ENCODE results near the gene PABPC3. TPM values are rescaled to one million over a fixed set of nuclear protein-coding genes. Genes with fewer than 3 reads are reported as not detected.

PABPC3 gene
- total and polyA plus RNA-seq, 4 donors: 0.15 to 0.38 (median 0.19) TPM

DNA sequence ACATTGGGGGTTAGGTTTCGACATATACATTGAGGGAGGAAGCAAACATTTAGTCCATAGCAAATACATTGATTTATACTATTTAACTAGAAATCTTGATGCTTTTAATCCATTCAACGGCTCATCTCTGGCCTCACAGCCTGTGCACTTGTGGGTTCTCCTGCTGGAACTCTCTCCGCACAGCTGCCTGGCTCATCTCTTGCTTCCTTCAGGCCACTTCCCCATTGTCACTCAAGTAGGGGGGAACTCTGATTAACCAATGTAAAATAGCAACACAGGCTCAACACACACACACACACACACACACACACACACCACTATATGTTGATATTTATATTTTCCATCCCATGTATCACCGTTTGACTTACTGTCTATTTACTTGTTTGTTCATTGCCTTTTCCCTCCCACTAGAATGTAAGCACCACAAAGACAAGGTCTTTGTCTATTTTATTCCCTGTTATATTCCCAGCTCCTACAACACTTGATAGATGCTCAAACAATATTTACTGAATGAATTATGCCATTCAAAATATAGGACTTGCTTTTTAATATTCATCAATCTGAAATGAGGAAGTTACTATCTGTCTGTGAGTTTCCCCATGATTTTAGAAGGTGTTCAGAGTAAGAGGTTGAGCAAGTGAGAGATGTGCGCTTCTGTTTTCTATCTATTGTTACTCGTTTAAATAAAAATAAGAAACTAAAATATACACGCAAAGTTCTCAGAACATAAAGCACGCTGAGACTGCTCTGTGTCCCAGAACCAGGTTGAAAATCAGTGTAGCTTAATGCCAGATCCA is 29.8 kb upstream of the PABPC3 start:
- H3K36me3 ChIP-seq (ENCODE audit: control insufficient read depth in 1 of 2, insufficient read depth in 2 of 2, low read length in 1 of 2): no peaks in the 10 kb centered on the region
- H3K4me1 ChIP-seq (ENCODE audit: control insufficient read depth in 1 of 2, insufficient read depth in 2 of 2, low read length in 2 of 2): no peaks in the 10 kb centered on the region
- no peaks in the 10 kb centered on the region for H3K27me3 ChIP-seq (ENCODE audit: control insufficient read depth in 1 of 2, insufficient read depth in 2 of 2, low read length in 1 of 2)
- 86 to 88% methylated on average over 8 of the region's 8 CpGs for WGBS, 2 donors
- H3K27ac ChIP-seq (ENCODE audit: low read depth in 1 of 2, low read length in 2 of 2): no peak overlapping the region
- ATAC-seq (ENCODE audit: low FRiP score) (no peak), DNase-seq (no peak)
- H3K9me3 ChIP-seq (ENCODE audit: control insufficient read depth, low read length): no peaks in the 10 kb centered on the region
- no peak overlapping the region for H3K4me3 ChIP-seq (ENCODE audit: low read length in 2 of 2)
- intact Hi-C loops (cut with DNase I): no loop called here

DNA sequence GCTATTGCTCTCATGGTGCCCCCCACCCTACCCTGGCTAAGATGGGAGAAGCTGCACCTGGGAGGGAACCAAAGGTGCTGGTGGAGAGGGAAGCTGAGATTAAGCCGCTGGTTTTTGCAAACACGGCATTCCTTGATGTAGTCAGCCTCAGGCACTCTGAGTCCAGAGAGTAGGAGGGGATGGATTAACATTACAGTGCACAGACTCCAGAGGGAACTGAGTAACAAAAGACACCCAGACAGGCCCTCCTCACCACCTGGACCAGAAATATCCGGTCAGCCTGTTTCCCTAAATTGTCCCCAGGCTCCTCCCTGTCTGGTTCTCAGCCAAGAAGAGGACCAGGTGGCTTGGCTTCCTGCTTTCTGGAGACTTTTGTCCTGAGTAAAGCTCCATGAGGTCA is 28.9 kb upstream of the PABPC3 start:
- H3K27me3 ChIP-seq (ENCODE audit: control insufficient read depth in 1 of 2, insufficient read depth in 2 of 2, low read length in 1 of 2): no peaks in the 10 kb centered on the region
- no peak overlapping the region for H3K27ac ChIP-seq (ENCODE audit: low read depth in 1 of 2, low read length in 2 of 2)
- H3K4me1 ChIP-seq (ENCODE audit: control insufficient read depth in 1 of 2, insufficient read depth in 2 of 2, low read length in 2 of 2): no peaks in the 10 kb centered on the region
- H3K36me3 ChIP-seq (ENCODE audit: control insufficient read depth in 1 of 2, insufficient read depth in 2 of 2, low read length in 1 of 2): no peaks in the 10 kb centered on the region
- DNase-seq (no peak), ATAC-seq (ENCODE audit: low FRiP score) (no peak)
- WGBS, 2 donors: 40 to 45% methylated on average over 3 of the region's 3 CpGs
- no peaks in the 10 kb centered on the region for H3K9me3 ChIP-seq (ENCODE audit: control insufficient read depth, low read length)
- no peak overlapping the region for H3K4me3 ChIP-seq (ENCODE audit: low read length in 2 of 2)
- intact Hi-C loops (cut with DNase I): no loop called here

DNA sequence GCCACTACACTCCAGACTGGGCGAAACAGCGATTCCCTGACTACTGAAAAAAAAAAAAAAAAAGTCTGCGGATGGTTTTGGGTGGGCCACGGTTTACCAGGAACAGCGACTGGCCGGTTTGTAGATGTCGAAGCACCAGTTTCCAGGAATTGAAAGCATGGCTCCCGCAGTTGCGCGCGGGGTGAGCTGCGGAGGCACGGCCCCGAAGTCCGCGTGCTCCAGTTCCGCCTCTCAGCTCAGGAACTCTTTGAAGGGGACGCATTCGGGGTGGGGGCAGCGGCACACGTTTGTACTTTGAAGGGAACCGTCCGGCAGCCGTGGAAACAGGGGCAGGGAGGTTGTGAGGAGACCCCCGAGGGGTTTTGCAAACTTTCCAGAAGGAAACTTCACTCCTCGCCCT is 27.1 kb upstream of the PABPC3 start:
- DNase-seq: no peak
- intact Hi-C loops (cut with DNase I): no loop called here
- Histone ChIP-seq H3K4me1 (ENCODE audit: control insufficient read depth in 1 of 2, insufficient read depth in 2 of 2, low read length in 2 of 2) (no peaks in the 10 kb centered on the region), H3K27me3 (ENCODE audit: control insufficient read depth in 1 of 2, insufficient read depth in 2 of 2, low read length in 1 of 2) (no peaks in the 10 kb centered on the region), H3K4me3 (ENCODE audit: low read length in 2 of 2) (no peak overlapping the region), H3K36me3 (ENCODE audit: control insufficient read depth in 1 of 2, insufficient read depth in 2 of 2, low read length in 1 of 2) (no peaks in the 10 kb centered on the region), H3K9me3 (ENCODE audit: control insufficient read depth, low read length) (no peaks in the 10 kb centered on the region), H3K27ac (ENCODE audit: low read depth in 1 of 2, low read length in 2 of 2) (no peak overlapping the region)
- no peak for ATAC-seq (ENCODE audit: low FRiP score)
- 82 to 85% methylated on average over 26 of the region's 26 CpGs for WGBS, 2 donors

DNA sequence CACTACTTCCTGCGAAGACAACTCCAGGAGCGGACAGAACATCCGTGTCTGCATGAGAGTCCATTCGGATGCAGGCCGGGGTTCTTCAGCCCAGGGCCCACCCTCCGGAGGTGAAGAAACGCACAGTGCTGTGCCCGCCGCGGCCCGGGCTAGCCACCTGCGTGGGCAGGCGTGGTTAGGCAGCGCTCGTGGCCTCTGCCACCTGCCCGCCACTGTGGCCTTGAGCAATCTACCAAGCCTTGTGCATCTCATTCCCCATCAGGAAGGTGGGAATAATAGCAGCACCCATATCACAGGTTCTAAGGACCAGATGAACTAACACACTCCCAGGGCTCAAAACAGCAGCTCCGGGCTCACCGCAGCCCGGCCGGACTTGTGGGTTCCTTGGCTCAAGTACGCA is 26.7 kb upstream of the PABPC3 start:
- ATAC-seq (ENCODE audit: low FRiP score) (peak; percentile 52), DNase-seq (no peak)
- WGBS, 2 donors: 93 to 94% methylated on average over 21 of the region's 21 CpGs
- Histone ChIP-seq H3K4me3 (ENCODE audit: low read length in 2 of 2) (no peak overlapping the region), H3K27ac (ENCODE audit: low read depth in 1 of 2, low read length in 2 of 2) (no peak overlapping the region), H3K36me3 (ENCODE audit: control insufficient read depth in 1 of 2, insufficient read depth in 2 of 2, low read length in 1 of 2) (no peaks in the 10 kb centered on the region), H3K4me1 (ENCODE audit: control insufficient read depth in 1 of 2, insufficient read depth in 2 of 2, low read length in 2 of 2) (no peaks in the 10 kb centered on the region), H3K27me3 (ENCODE audit: control insufficient read depth in 1 of 2, insufficient read depth in 2 of 2, low read length in 1 of 2) (no peaks in the 10 kb centered on the region), H3K9me3 (ENCODE audit: control insufficient read depth, low read length) (no peaks in the 10 kb centered on the region)
- intact Hi-C loops (cut with DNase I): no loop called here

DNA sequence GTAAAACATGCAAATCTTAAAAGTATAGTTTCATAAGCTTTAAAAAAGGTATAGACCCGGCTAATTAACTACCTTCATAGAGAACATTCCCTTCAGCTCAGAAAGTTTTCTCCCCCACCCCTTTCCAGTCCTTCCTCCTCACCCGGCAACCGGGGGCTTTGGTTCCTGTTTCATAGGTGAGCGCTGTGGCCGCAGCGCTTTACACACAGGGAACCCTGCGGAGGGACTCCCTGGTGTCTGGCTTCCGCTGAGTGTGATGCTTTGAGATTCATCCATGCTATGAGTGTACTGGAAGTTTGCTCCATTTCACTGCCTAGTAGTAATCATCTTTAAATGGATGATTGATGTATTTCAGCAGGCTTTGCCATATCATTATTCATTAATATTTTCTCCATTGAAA is 26.0 kb upstream of the PABPC3 start:
- Histone ChIP-seq H3K27me3 (ENCODE audit: control insufficient read depth in 1 of 2, insufficient read depth in 2 of 2, low read length in 1 of 2) (no peaks in the 10 kb centered on the region), H3K27ac (ENCODE audit: low read depth in 1 of 2, low read length in 2 of 2) (no peak overlapping the region), H3K9me3 (ENCODE audit: control insufficient read depth, low read length) (no peaks in the 10 kb centered on the region), H3K4me3 (ENCODE audit: low read length in 2 of 2) (no peak overlapping the region), H3K4me1 (ENCODE audit: control insufficient read depth in 1 of 2, insufficient read depth in 2 of 2, low read length in 2 of 2) (no peaks in the 10 kb centered on the region), H3K36me3 (ENCODE audit: control insufficient read depth in 1 of 2, insufficient read depth in 2 of 2, low read length in 1 of 2) (no peaks in the 10 kb centered on the region)
- DNase-seq (no peak), ATAC-seq (ENCODE audit: low FRiP score) (no peak)
- intact Hi-C loops (cut with DNase I): no loop called here
- 49 to 60% methylated on average over 8 of the region's 8 CpGs for WGBS, 2 donors

DNA sequence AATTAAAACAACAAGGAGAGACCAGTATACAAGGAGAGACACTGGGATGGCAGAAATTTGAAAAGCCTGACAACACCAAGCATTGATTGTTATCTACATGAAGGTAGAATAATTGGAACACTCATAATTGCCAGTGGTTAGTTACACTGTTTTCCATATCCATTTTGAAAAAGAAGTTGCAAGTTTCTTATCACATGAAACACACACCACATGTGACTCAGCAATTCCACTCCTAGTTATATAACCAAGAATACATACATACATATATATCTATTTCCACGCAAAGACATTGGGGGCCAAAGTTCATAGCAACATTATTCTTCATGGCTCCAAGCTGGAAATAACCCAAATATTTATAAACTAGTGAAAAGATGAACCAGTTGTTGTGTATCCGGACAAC is 15.2 kb upstream of the PABPC3 start:
- Histone ChIP-seq H3K4me1 (ENCODE audit: control insufficient read depth in 1 of 2, insufficient read depth in 2 of 2, low read length in 2 of 2) (no peaks in the 10 kb centered on the region), H3K9me3 (ENCODE audit: control insufficient read depth, low read length) (no peaks in the 10 kb centered on the region), H3K27me3 (ENCODE audit: control insufficient read depth in 1 of 2, insufficient read depth in 2 of 2, low read length in 1 of 2) (peaks cover 0 to 2% of the 10 kb centered on the region in 2 donors), H3K4me3 (ENCODE audit: low read length in 2 of 2) (no peak overlapping the region), H3K27ac (ENCODE audit: low read depth in 1 of 2, low read length in 2 of 2) (no peak overlapping the region), H3K36me3 (ENCODE audit: control insufficient read depth in 1 of 2, insufficient read depth in 2 of 2, low read length in 1 of 2) (no peaks in the 10 kb centered on the region)
- intact Hi-C loops (cut with DNase I): no loop called here
- 77 to 79% methylated on average over 2 of the region's 2 CpGs for WGBS, 2 donors
- DNase-seq (no peak), ATAC-seq (ENCODE audit: low FRiP score) (no peak)

DNA sequence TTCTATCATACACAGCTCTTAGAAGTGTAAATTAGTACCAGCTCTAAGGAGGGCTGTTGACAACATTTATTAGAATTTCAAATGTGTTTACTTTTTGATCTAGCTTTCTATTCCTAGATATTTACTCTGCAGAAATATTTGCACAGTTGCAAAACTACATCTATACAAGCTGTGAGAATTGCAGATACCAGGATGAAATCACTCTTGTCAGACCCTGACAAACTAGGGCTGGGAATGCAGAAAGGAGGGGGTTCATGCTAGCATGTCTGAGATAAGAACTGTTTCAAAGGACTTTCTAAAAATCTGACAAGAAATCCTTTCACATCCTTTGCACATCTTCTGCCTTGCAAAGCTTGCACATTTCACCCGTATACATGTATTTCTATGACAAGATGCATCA is 11.8 kb upstream of the PABPC3 start:
- WGBS, 2 donors: 54 to 68% methylated on average over 1 of the region's 1 CpG
- Histone ChIP-seq H3K4me3 (ENCODE audit: low read length in 2 of 2) (no peak overlapping the region), H3K36me3 (ENCODE audit: control insufficient read depth in 1 of 2, insufficient read depth in 2 of 2, low read length in 1 of 2) (no peaks in the 10 kb centered on the region), H3K27me3 (ENCODE audit: control insufficient read depth in 1 of 2, insufficient read depth in 2 of 2, low read length in 1 of 2) (peaks cover 0 to 3% of the 10 kb centered on the region in 2 donors), H3K9me3 (ENCODE audit: control insufficient read depth, low read length) (no peaks in the 10 kb centered on the region), H3K27ac (ENCODE audit: low read depth in 1 of 2, low read length in 2 of 2) (no peak overlapping the region), H3K4me1 (ENCODE audit: control insufficient read depth in 1 of 2, insufficient read depth in 2 of 2, low read length in 2 of 2) (no peaks in the 10 kb centered on the region)
- DNase-seq (no peak), ATAC-seq (ENCODE audit: low FRiP score) (no peak)
- intact Hi-C loops (cut with DNase I): no loop called here

DNA sequence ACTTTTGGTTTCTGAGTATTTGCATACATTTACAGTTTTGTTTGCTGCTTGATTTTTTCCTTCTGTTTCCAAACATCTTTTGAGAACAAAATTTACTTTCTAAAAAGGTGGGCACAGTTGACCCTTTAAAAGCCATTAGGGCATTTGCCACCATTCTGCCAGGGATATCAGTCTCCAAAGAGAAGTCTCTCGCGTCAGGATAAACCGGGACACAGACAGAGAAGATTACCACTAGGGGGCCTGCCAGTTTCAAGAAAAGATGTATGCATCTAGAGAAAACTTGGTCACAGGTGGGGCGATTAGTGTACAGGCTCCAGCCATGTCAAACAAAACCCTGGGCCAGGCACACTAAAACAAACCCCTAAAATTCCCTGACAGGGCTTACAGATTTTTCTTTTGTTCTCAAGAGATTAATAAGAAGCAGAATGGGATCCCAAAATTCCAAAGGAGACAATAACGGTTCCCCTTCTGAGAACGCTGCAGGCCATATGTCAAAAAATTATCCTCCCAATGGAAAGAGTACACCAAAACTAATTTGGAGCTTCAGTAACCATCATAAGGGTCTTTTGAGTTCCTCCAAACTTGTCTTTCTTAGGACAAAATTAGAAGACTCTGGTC is 10.7 kb upstream of the PABPC3 start:
- no peaks in the 10 kb centered on the region for H3K9me3 ChIP-seq (ENCODE audit: control insufficient read depth, low read length)
- no peaks in the 10 kb centered on the region for H3K36me3 ChIP-seq (ENCODE audit: control insufficient read depth in 1 of 2, insufficient read depth in 2 of 2, low read length in 1 of 2)
- H3K4me1 ChIP-seq (ENCODE audit: control insufficient read depth in 1 of 2, insufficient read depth in 2 of 2, low read length in 2 of 2): no peaks in the 10 kb centered on the region
- no peak overlapping the region for H3K4me3 ChIP-seq (ENCODE audit: low read length in 2 of 2)
- peaks cover 0 to 3% of the 10 kb centered on the region in 2 donors for H3K27me3 ChIP-seq (ENCODE audit: control insufficient read depth in 1 of 2, insufficient read depth in 2 of 2, low read length in 1 of 2)
- DNase-seq (no peak), ATAC-seq (ENCODE audit: low FRiP score) (no peak)
- intact Hi-C loops (cut with DNase I): no loop called here
- 40 to 47% methylated on average over 6 of the region's 6 CpGs for WGBS, 2 donors
- no peak overlapping the region for H3K27ac ChIP-seq (ENCODE audit: low read depth in 1 of 2, low read length in 2 of 2)

DNA sequence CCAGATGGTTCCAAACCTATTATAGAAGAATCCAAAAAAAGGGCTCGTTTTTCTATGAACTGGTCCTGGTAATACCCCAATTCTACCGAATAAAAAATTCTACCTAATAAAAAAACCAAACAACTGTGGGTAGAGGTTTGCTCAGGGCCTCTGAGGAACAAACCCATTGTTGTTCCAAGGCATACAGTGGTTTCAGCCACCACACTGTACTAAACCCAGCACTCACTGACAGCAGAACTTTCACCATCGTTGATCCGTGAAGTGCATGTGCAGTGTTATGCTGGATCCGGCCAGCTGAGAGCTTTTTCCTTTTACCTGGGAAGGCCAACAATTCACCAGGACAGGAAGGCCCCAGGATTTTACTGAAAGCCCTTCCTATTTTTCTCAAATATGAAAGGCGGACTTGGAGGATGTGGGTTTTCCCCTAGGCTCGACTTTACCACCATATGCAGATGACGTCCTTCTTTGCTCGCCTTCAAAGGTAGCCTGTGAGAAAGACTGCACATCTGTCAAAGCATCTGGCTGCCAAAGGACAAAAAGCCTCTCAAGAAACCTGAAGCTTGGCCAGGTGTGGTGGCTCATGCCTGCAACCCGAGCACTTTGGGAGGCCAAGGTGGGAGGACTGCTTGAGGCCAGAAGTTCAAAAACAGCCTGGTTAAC is 7.2 kb upstream of the PABPC3 start:
- Histone ChIP-seq H3K4me1 (ENCODE audit: control insufficient read depth in 1 of 2, insufficient read depth in 2 of 2, low read length in 2 of 2) (no peaks in the 10 kb centered on the region), H3K27me3 (ENCODE audit: control insufficient read depth in 1 of 2, insufficient read depth in 2 of 2, low read length in 1 of 2) (peaks cover 0 to 3% of the 10 kb centered on the region in 2 donors), H3K27ac (ENCODE audit: low read depth in 1 of 2, low read length in 2 of 2) (no peak overlapping the region), H3K9me3 (ENCODE audit: control insufficient read depth, low read length) (no peaks in the 10 kb centered on the region), H3K36me3 (ENCODE audit: control insufficient read depth in 1 of 2, insufficient read depth in 2 of 2, low read length in 1 of 2) (no peaks in the 10 kb centered on the region), H3K4me3 (ENCODE audit: low read length in 2 of 2) (no peak overlapping the region)
- intact Hi-C loops (cut with DNase I): no loop called here
- WGBS, 2 donors: 83 to 86% methylated on average over 10 of the region's 10 CpGs
- ATAC-seq (ENCODE audit: low FRiP score) (no peak), DNase-seq (no peak)

Data from aorta (tissue), 5 donors.